HepG2 (cell line): ENCODE measurements around the gene PKN2. TPM values are rescaled to one million over a fixed set of nuclear protein-coding genes. Genes with fewer than 3 reads are reported as not detected.

Experiments
- ATAC-seq: fragments of 200-7000 bp; cut with Tn5 transposase; 3 replicates; pipeline ENCODE4 v1.9.1; 2020; ENCODE audit warnings: mild to moderate bottlenecking, moderate library complexity
- BruUV-seq: library from RNA; stranded (reverse); fragments of 400-500 nt; replicated peaks from 2 replicates; lab custom pipeline; 2021; lab: Mats Ljungman, UMichigan
- CTCF ChIA-PET: fragments of 300-600 bp; formaldehyde crosslinking; extraction: SDS; loops from one replicate; lab custom pipeline; 2021; ENCODE audit warnings: low total read pairs, inconsistent platforms, low intra/inter-chr PET ratio; lab: Yijun Ruan, JAX
- POLR2A ChIA-PET: fragments of 350-600 bp; sonication (Branson Sonifier 250); formaldehyde crosslinking; loops from one replicate; lab custom pipeline; 2020; ENCODE audit warnings: antibody characterized with exemption, inconsistent platforms; lab: Yijun Ruan, JAX
- DNase-seq: peaks from one replicate; pipeline ENCODE4 v3.0.0-alpha.2; 2015; ENCODE audit warnings: low spot score
- FAIRE-seq: peaks from 3 replicates; lab custom pipeline; 2011; peaks lifted over from hg19 to GRCh38; lab: Jason Lieb, UNC
- H2AFZ ChIP-seq: one replicate; pipeline ENCODE4 v1.6.1; 2011; ENCODE audit warnings: low read length, inconsistent platforms
- H3K27ac ChIP-seq: fragments of 300-600 bp; 3 replicates; pipeline ENCODE4 v1.8.0; 2011; ENCODE audit warnings: mixed run types, mild to moderate bottlenecking, mixed read lengths, low read length, inconsistent platforms; ENCODE audit not compliant: insufficient read depth; ENCODE audit errors: extremely low read length
- H3K27me3 ChIP-seq, 2 experiments: fragments of 200-600 bp in 1 of 2; 2 replicates in 1 of 2; 3 replicates in 1 of 2; pipeline versions ENCODE4 v1.6.0 to v1.8.0; 2011; ENCODE audit warnings: low read length in 2 of 2, mild to moderate bottlenecking in 2 of 2, moderate library complexity in 2 of 2, inconsistent platforms in 1 of 2; ENCODE audit not compliant: insufficient read depth in 2 of 2, control insufficient read depth in 1 of 2
- H3K36me3 ChIP-seq, 2 experiments: fragments of 200-600 bp in 1 of 2; replicated peaks in 1 of 2; 2 replicates in 1 of 2; 3 replicates in 1 of 2; pipeline versions ENCODE4 v1.5.1 to v1.8.0; 2011; ENCODE audit warnings: low read length in 2 of 2, inconsistent platforms in 1 of 2; ENCODE audit not compliant: insufficient read depth in 2 of 2, control insufficient read depth in 1 of 2
- H3K4me1 ChIP-seq: 2 replicates; pipeline ENCODE4 v1.5.1; 2012; ENCODE audit warnings: low read length, inconsistent platforms; ENCODE audit not compliant: insufficient read depth
- H3K4me2 ChIP-seq: 2 replicates; pipeline ENCODE4 v1.6.0; 2011; ENCODE audit warnings: low read depth, low read length, inconsistent platforms
- H3K4me3 ChIP-seq, 3 experiments: fragments of 200-600 bp in 1 of 3; sonication (generic), shearing (Covaris generic) in 1 of 3; replicated peaks in 1 of 3; 2 replicates each; pipeline ENCODE4 v1.5.1; 2011 to 2016; ENCODE audit warnings: low read length in 3 of 3, inconsistent platforms in 2 of 3, low read depth in 2 of 3, mild to moderate bottlenecking in 2 of 3, control low read depth in 1 of 3, mixed read lengths in 1 of 3; ENCODE audit not compliant: insufficient read depth in 1 of 3
- H3K79me2 ChIP-seq: one replicate; pipeline ENCODE4 v1.6.1; 2011; ENCODE audit warnings: low read length, inconsistent platforms; ENCODE audit not compliant: insufficient read depth
- H3K9ac ChIP-seq: 2 replicates; pipeline ENCODE4 v1.6.0; 2011; ENCODE audit warnings: mild to moderate bottlenecking, low read depth, low read length, inconsistent platforms; ENCODE audit not compliant: insufficient read depth
- H3K9me3 ChIP-seq: 2 replicates; pipeline ENCODE4 v1.5.1; 2012; ENCODE audit warnings: mild to moderate bottlenecking, low read length
- H4K20me1 ChIP-seq: 2 replicates; pipeline ENCODE4 v1.6.0; 2011; ENCODE audit warnings: inconsistent platforms, mild to moderate bottlenecking, low read length, moderate library complexity; ENCODE audit not compliant: insufficient read depth
- NFE2 ChIP-seq: sonication (generic); formaldehyde crosslinking; IDR thresholded peaks from 2 replicates; pipeline ENCODE4 v1.4.0; 2020; ENCODE audit warnings: missing genetic modification reagents
- SALL1 ChIP-seq: sonication (generic); formaldehyde crosslinking; IDR thresholded peaks from 2 replicates; pipeline ENCODE4 v1.8.0; 2022; ENCODE audit warnings: mild to moderate bottlenecking, missing genetic modification reagents
- SRY ChIP-seq: sonication (generic); formaldehyde crosslinking; IDR thresholded peaks from 2 replicates; pipeline ENCODE4 v1.8.0; 2022; ENCODE audit warnings: mild to moderate bottlenecking, missing genetic modification reagents
- ZNF550 ChIP-seq: sonication (generic); formaldehyde crosslinking; IDR thresholded peaks from 2 replicates; pipeline ENCODE4 v1.4.0; 2020; ENCODE audit warnings: mild to moderate bottlenecking, missing genetic modification reagents, borderline replicate concordance
- ZNF598 ChIP-seq: sonication (generic); formaldehyde crosslinking; IDR thresholded peaks from 2 replicates; pipeline ENCODE4 v1.5.1; 2020; ENCODE audit warnings: mild to moderate bottlenecking, missing genetic modification reagents, borderline replicate concordance
- WGBS: methylation state at CpG from one replicate; pipeline ENCODE4 v1.1.6; 2017; ENCODE audit warnings: low lambda C conversion rate; 5-methylcytosine and 5-hydroxymethylcytosine counted together
- in situ Hi-C: cut with HindIII; loops from 2 replicates; pipeline ENCODE4 v1.10.0; 2017; ENCODE audit warnings: low pct_unique_long_range_greater_than_20kb; ENCODE audit not compliant: extremely low pct_ligation_motif_present
- intact Hi-C: fragments of 100-400 bp; cut with micrococcal nuclease; formaldehyde crosslinking; loops from one replicate; pipeline ENCODE4 v1.10.0; 2022; ENCODE audit not compliant: unreplicated experiment
- polyA plus RNA-seq, 8 experiments: library from polyadenylated mRNA; depleted of rRNA in 3 of 8; stranded (reverse) in 7 of 8; unstranded in 1 of 8; fragments of >200 nt; fragmentation: Illumina TruSeq in 4 of 8; extraction: Trizol in 4 of 8; gene quantifications; 2 replicates each; pipeline versions ENCODE4 v1.2.1 to v1.2.3, GENCODE V29; 2011 to 2016; ENCODE audit warnings: low read depth in 4 of 8, missing spikeins in 1 of 8, mixed read lengths in 1 of 8; ENCODE audit not compliant: insufficient read depth in 1 of 8
- total RNA-seq, 5 experiments: library from RNA; depleted of rRNA; stranded (reverse); fragments of >200 nt; fragmentation: Illumina TruSeq; extraction: Trizol; gene quantifications; 2 replicates each; pipeline ENCODE4 v1.2.3, GENCODE V29; 2016; ENCODE audit warnings: low read depth in 1 of 5
- TF ChIP-seq, protein P1 (sequence below): sonication (generic); formaldehyde crosslinking; IDR thresholded peaks from 2 replicates; pipeline ENCODE4 v1.4.0; 2020; ENCODE audit warnings: missing genetic modification reagents, mild to moderate bottlenecking, borderline replicate concordance
- TF ChIP-seq, protein P2 (sequence below): IDR thresholded peaks from 2 replicates; pipeline ENCODE4 v1.6.1; 2016; ENCODE audit warnings: low read depth, control low read depth
- TF ChIP-seq, protein P3 (sequence below): sonication (generic); formaldehyde crosslinking; IDR thresholded peaks from 2 replicates; pipeline ENCODE4 v1.4.0; 2020; ENCODE audit warnings: missing genetic modification reagents
- TF ChIP-seq, protein P4 (sequence below): sonication (generic); formaldehyde crosslinking; conservative IDR thresholded peaks from 2 replicates; pipeline ENCODE4 v1.8.0; 2022; ENCODE audit warnings: missing genetic modification reagents

The PKN2 gene
- total and polyA plus RNA-seq, 2 of the 13 experiments (the other 11 are each of a cell fraction or from before 2014, with no cell fraction given) = 17.0 to 29.4 TPM

DNA sequence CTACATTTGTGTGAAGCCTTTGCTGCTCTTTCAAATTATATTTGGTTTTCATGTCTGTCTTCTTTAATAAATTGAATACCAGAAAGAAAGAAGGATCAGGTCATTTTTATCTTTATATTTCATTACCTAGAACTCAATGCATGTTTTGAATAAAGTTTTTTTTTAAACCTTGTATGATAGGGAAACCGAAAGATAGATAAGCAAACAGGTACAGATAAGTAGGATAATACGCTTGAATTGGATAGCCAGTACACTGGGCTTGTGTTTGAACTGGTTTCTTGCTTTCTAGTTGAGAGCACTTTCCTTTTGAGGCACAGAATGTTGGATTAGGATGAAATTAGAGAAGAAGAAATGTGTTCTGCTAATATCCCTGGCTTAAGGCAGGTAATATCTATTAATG is 46.9 kb downstream of the PKN2 start:
- BruUV-seq = no TSS peak
- Histone ChIP-seq H3K4me2 (no peak overlapping the region), H4K20me1 (no peaks in the 10 kb centered on the region; the same call in none of the 2 replicates), H3K79me2 (peaks cover 86% of the 10 kb centered on the region), H3K27me3 (no peaks in the 10 kb centered on the region), H3K4me1 (peaks cover 6% of the 10 kb centered on the region; the same call in 1 of the 2 replicates), H3K36me3 (peaks cover 0 to 2% of the 10 kb centered on the region in 2 experiments; a peak in 1 of 5 replicates), H3K9me3 (peaks cover 16% of the 10 kb centered on the region), H3K27ac (no peak overlapping the region), H3K4me3 (no peak overlapping the region), H3K9ac (no peak overlapping the region), H2AFZ (no peak overlapping the region)
- WGBS = 97% methylated on average over 2 of the region's 2 CpGs
- ChIA-PET POLR2A (no interaction called here), CTCF (no interaction called here)
- FAIRE-seq = no peak
- intact Hi-C loops (no loop called here), in situ Hi-C loops (no loop called here)
- no peak for ATAC-seq
- TF ChIP-seq ZNF550 (CRISPR knock-in tag) = no peak
- TF ChIP-seq, protein P1, sequence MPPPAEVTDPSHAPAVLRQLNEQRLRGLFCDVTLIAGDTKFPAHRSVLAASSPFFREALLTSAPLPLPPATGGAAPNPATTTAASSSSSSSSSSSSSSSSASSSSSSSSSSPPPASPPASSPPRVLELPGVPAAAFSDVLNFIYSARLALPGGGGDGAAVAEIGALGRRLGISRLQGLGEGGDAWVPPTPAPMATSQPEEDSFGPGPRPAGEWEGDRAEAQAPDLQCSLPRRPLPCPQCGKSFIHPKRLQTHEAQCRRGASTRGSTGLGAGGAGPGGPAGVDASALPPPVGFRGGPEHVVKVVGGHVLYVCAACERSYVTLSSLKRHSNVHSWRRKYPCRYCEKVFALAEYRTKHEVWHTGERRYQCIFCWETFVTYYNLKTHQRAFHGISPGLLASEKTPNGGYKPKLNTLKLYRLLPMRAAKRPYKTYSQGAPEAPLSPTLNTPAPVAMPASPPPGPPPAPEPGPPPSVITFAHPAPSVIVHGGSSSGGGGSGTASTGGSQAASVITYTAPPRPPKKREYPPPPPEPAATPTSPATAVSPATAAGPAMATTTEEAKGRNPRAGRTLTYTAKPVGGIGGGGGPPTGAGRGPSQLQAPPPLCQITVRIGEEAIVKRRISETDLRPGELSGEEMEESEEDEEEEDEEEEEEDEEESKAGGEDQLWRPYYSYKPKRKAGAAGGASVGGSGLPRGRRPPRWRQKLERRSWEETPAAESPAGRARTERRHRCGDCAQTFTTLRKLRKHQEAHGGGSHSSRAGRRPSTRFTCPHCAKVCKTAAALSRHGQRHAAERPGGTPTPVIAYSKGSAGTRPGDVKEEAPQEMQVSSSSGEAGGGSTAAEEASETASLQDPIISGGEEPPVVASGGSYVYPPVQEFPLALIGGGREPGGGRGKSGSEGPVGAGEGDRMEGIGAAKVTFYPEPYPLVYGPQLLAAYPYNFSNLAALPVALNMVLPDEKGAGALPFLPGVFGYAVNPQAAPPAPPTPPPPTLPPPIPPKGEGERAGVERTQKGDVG = no peak
- no peak for TF ChIP-seq SRY (CRISPR knock-in tag)
- no peak for TF ChIP-seq NFE2
- no peak for TF ChIP-seq ZNF598 (CRISPR knock-in tag)
- TF ChIP-seq, protein P2, sequence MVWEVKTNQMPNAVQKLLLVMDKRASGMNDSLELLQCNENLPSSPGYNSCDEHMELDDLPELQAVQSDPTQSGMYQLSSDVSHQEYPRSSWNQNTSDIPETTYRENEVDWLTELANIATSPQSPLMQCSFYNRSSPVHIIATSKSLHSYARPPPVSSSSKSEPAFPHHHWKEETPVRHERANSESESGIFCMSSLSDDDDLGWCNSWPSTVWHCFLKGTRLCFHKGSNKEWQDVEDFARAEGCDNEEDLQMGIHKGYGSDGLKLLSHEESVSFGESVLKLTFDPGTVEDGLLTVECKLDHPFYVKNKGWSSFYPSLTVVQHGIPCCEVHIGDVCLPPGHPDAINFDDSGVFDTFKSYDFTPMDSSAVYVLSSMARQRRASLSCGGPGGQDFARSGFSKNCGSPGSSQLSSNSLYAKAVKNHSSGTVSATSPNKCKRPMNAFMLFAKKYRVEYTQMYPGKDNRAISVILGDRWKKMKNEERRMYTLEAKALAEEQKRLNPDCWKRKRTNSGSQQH (CRISPR knock-in tag) = no peak
- TF ChIP-seq, protein P3, sequence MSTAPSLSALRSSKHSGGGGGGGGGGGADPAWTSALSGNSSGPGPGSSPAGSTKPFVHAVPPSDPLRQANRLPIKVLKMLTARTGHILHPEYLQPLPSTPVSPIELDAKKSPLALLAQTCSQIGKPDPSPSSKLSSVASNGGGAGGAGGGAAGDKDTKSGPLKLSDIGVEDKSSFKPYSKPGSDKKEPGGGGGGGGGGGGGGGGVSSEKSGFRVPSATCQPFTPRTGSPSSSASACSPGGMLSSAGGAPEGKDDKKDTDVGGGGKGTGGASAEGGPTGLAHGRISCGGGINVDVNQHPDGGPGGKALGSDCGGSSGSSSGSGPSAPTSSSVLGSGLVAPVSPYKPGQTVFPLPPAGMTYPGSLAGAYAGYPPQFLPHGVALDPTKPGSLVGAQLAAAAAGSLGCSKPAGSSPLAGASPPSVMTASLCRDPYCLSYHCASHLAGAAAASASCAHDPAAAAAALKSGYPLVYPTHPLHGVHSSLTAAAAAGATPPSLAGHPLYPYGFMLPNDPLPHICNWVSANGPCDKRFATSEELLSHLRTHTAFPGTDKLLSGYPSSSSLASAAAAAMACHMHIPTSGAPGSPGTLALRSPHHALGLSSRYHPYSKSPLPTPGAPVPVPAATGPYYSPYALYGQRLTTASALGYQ = no peak
- TF ChIP-seq SALL1 (CRISPR knock-in tag) = no peak
- TF ChIP-seq, protein P4, sequence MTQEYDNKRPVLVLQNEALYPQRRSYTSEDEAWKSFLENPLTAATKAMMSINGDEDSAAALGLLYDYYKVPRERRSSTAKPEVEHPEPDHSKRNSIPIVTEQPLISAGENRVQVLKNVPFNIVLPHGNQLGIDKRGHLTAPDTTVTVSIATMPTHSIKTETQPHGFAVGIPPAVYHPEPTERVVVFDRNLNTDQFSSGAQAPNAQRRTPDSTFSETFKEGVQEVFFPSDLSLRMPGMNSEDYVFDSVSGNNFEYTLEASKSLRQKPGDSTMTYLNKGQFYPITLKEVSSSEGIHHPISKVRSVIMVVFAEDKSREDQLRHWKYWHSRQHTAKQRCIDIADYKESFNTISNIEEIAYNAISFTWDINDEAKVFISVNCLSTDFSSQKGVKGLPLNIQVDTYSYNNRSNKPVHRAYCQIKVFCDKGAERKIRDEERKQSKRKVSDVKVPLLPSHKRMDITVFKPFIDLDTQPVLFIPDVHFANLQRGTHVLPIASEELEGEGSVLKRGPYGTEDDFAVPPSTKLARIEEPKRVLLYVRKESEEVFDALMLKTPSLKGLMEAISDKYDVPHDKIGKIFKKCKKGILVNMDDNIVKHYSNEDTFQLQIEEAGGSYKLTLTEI (CRISPR knock-in tag) = no peak
- DNase-seq = no peak
